GM19025 (cell line): Measurements from ENCODE around the gene DNAJC16.

Source experiments
- ATAC-seq: cut with Tn5 transposase; IDR thresholded peaks from one replicate; pipeline ENCODE4 v1.9.1; 2021; ENCODE audit warnings: mild to moderate bottlenecking, low read depth, moderate library complexity; ENCODE audit not compliant: unreplicated experiment

Gene DNAJC16

DNA sequence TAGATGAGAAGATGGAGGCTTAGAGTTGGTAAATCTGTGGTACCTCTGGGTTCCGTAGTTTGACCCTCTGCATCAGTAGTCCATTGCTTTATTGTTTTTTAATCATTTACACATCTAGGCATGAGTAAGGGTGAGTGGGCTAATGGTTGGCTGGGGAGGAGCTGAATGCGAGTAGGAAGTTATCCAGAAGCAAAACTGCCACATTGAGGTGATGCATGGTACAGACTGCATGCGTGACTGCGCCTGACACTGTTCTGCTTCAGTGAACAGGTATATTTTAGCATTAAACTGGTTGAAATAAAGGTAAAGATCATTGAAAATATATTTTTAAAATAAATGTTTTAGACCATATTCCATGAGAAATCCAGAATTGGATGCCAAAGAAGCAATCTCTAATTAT lies 4.4 kb downstream of the DNAJC16 start:
- ATAC-seq = no peak

DNA sequence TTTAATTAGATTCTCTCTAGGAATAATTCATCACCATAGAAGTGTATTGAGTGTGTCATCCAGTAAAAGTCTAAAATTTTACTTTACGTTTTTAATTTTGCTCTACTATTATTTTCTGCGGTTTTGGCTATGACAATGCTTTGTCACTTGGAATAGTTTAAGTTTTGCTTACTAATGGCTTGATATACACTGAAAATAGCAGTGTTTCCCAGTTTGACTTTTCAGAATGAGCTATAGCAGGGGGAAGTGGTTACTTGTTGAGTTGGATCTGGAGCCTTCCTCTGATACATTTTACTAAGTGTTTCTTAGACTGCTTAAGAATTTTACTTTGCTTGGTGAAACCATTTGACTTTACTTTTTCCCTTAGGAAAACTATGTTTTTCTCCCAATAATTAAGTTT lies 5.0 kb downstream of the DNAJC16 start:
- no peak for ATAC-seq

DNA sequence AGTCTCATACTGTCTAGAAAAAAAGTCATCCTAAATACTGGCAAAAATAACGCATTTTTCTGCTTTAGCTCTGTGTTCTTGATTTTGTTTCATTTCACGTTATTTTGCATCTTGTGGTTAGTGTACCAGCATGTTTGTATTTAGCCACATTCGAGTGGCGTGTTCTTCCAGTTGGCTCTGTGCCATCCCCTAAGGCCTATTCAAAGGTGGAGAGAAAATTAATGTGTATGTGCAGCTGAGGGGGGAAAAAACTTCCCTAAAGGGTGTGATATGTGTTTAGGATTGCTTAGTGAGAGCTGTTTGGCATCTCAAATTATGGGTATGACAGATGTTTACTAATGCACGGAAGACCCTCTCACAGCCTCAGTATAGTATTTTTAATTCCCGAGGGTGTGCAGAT lies 12.1 kb downstream of the DNAJC16 start:
- no peak for ATAC-seq

- ATAC-seq = no peak
Measured at GRCh38 chr1:15540186-15540585, 13.5 kb downstream of the DNAJC16 start.

GRCh38 chr1:15541231-15541792 lies 14.7 kb downstream of the DNAJC16 start:
- ATAC-seq = no peak

DNA sequence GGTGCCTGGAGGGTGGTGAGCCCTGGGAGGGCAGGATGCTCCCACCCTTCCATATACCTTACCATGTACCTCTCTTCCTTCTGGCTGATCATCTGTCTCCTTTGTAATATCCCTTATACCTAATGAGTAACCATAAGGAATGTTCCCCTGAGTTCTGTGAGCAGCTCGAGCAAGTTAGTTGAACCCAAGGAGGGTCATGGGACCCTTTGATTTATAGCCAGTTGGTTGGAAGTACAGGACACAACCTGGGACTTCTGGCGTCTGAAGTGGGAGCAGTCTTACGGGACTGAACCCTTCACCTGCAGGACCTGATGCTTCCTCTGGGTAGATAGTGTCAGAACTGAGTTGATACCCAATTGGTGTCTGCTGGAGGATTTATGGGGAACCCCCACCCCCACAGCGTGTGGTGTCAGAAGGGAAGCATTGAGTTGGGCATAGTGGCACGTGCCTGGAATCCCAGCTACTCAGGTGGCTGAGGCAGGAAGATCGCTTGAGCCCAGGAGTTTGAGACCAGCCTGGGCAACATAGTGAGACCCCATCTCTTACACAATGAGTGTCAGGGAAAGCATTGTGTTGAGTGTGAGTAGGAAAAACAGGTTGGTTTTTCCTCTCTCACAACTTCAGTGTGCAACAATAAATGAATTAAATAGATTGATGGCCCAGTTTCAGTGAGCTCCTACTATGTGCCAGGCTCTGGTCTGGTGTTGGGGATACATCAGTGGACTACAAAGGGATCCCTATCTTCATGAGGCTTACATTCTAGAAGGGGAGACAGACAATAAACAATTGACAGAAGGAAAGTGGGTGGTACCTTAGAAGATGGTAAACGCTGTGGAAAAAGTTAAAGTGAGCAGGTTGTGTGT lies 16.0 kb downstream of the DNAJC16 start:
- ATAC-seq = no peak

GRCh38 chr1:15543251-15543588 lies 16.6 kb downstream of the DNAJC16 start:
- no peak for ATAC-seq

- ATAC-seq = no peak
Measured at GRCh38 chr1:15543589-15544568, 17.2 kb downstream of the DNAJC16 start.

DNA sequence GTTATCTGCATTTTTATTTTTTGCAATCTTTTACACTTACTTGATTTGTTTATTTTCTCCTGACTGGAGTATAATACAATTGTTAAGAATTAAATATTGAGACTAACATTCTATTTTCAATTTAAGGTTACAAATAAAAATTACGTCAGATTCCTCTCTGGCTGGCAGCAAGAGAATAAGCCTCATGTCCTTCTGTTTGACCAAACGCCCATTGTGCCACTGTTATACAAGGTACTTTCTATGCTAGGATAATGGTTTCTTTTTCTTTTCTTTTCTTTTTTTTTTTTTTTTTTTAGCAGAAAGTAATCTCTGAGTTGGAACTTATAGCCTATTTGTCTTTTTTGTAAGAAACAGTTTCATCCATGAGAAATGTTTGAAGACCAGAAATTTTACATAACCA lies 20.0 kb downstream of the DNAJC16 start:
- ATAC-seq = no peak

DNA sequence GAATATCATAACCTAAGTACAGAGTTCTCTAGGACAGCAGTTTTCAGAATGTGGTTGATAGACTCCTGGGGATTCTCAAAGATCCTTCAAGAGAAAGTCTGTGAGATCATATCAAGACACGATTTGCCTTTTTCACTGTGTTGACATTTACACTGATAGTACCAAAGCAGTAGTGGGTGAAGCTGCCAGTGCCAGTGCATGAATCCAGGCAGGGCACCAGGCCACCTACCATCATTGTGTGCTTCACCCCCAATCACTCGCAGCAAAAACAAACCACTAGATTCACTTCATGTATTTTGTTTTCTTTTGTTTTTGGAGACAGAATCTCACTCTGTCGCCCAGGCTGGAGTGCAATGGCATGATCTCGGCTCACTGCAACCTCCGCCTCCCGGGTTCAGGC lies 23.9 kb downstream of the DNAJC16 start:
- ATAC-seq = no peak

GRCh38 chr1:15557008-15557407 lies 30.4 kb downstream of the DNAJC16 start:
- ATAC-seq = no peak

- no peak for ATAC-seq
Measured at GRCh38 chr1:15557594-15557993, 30.9 kb downstream of the DNAJC16 start.

DNA sequence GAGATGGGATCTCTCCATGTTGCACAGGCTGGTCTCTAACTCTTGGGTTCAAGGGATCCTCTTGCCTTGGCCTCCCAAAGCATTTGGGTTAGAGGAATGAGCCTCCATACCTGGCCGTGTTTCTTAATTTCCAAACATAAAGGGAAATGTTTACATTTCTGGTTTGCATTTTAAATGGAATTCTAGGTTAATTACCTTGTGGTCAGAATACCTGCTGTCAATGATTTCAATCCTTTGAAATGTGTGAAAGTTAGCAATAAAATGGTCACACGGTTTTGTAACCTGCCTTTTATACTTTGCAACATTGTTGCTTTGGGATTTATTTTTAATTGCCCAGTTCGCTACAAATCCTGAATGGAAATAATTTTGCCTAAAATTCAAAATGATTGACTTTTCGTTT lies 31.9 kb downstream of the DNAJC16 start:
- ATAC-seq = no peak

DNA sequence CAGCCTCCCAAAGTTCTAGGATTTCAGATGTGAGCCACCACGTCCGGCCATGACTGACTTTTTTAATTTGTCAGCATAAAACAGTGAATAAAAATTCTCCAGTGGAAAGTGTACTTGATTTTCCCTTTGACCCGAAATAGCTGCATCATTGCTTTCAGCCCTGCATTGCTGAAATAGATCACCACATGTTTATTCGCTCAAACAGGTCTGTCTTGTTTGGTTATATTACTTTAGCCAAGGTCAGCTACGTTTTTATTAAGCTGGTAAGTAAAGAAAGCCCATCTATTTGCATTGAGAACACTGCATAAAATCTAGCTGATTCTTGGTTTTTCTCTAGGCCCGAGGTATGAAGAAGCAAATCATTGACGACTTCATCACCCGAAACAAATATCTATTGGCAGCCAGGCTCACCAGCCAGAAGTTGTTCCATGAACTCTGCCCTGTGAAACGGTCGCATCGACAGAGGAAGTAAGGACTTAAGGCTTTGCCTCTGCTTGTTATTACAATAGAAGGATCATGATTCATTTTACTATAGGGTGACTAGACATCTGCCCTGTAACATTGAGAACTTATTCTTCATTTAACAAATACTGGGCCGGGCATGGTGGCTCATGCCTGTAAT lies 32.7 kb downstream of the DNAJC16 start:
- no peak for ATAC-seq

DNA sequence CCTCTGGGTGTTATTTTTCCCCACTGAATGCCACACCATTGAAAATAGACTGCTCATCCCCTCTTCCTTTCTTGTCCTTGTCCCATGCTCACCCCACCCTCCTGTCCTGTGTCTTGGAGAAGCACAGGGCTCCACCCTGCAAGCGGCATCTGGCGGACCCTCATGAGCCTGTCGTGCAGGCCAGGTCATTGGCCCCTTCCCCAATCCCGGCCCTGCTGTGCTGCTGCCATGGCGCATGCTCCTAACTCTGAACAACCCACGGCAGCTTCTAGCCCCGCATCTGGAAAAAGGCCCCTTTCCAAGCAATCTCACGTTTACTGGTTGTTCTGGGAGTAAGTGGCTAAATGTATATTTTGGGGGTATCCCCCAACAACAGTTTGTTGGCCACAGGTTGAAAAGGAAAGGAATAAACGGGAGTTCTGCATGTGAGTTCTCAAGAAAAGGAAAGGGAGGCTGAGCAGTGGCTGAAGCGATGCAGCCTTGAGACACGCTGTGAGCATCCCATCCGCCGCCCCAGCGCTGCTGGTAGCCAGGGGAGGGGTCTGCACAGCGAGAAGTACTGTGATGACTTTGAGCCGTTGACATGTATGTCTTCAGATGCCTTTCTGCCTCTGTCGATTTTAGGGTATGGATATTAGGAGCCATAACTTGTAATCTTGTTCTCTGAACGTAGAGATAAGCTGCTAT lies 41.9 kb downstream of the DNAJC16 start:
- no peak for ATAC-seq

GRCh38 chr1:15570861-15571260 lies 44.2 kb downstream of the DNAJC16 start:
- no peak for ATAC-seq

- no peak for ATAC-seq
Measured at GRCh38 chr1:15571266-15571665, 44.6 kb downstream of the DNAJC16 start.

DNA sequence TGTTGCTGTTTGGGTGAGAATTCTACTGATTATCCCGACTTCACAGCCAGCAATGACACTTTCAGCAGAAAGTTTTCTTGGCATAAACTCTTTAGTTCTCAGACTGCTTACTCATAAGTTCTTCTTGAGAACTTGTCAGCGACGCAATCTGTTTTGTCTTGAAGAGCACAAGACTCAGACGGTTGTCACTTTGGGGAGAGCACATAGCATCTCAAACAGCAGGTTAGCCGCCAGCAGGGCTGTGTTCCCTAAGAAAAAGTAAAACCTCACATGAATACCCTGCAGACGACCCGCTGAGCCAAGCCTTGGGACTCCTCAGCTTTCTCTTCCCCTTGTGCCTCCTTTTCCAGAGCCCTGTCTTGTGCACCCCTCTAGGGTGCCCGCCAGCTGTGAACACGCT lies 46.8 kb downstream of the DNAJC16 start:
- ATAC-seq = no peak

DNA sequence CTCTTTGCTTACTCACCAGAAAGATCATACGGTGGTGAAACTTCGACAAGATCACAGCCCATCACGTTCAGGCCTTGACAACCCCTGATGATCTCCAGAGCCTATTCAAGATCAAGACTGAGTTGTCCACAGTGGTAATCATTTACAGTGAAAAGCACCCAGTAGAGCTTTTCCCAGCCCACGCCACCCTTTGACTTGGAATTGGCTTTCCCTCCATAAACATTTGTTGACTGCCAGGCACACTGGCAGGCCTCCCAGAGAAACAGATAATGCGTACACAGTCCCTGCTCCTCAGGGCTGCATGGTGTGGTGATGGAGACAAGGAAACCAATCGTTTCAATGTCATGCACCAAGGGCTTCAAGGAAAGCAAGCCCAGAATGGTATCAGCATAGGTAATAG lies 48.1 kb downstream of the DNAJC16 start:
- no peak for ATAC-seq

GRCh38 chr1:15575549-15576150 lies 49.0 kb downstream of the DNAJC16 start:
- no peak for ATAC-seq
